ENCODE results near the gene RO60.
"Not testable (repeated sequence)": the region's sequence is repeated elsewhere in the genome, so short reads cannot be mapped to it uniquely, and the experiment has no call there.

DNA sequence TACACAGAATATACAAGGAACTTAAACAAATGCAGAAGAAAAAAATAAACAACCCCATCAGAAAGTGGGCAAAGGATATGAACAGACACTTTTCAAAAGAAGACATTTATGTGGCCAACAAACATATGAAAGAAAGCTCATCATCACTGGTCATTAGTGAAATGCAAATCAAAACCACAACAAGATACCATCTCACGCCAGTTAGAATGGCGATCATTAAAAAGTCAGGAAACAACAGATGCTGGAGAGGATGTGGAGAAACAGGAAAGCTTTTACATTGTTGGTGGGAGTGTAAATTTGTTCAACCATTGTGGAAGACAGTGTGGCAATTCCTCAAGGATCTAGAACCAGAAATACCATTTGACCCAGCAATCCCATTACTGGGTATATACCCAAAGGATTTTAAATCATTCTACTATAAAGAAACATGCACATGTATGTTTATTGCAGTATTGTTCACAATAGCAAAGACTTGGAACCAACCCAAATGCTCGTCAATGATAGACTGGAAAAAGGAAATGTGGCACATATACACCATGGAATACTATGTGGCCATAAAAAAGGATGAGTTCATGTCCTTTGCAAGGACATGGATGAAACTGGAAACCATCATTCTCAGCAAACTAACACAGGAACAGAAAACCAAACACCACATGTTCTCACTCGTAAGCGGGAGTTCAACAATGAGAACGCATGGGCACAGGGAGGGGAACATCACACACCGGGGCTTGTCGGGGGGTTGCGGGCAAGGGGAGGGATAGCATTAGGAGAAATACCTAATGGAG lies 26.6 kb upstream of the RO60 start:
- TF ChIP-seq, protein P1, sequence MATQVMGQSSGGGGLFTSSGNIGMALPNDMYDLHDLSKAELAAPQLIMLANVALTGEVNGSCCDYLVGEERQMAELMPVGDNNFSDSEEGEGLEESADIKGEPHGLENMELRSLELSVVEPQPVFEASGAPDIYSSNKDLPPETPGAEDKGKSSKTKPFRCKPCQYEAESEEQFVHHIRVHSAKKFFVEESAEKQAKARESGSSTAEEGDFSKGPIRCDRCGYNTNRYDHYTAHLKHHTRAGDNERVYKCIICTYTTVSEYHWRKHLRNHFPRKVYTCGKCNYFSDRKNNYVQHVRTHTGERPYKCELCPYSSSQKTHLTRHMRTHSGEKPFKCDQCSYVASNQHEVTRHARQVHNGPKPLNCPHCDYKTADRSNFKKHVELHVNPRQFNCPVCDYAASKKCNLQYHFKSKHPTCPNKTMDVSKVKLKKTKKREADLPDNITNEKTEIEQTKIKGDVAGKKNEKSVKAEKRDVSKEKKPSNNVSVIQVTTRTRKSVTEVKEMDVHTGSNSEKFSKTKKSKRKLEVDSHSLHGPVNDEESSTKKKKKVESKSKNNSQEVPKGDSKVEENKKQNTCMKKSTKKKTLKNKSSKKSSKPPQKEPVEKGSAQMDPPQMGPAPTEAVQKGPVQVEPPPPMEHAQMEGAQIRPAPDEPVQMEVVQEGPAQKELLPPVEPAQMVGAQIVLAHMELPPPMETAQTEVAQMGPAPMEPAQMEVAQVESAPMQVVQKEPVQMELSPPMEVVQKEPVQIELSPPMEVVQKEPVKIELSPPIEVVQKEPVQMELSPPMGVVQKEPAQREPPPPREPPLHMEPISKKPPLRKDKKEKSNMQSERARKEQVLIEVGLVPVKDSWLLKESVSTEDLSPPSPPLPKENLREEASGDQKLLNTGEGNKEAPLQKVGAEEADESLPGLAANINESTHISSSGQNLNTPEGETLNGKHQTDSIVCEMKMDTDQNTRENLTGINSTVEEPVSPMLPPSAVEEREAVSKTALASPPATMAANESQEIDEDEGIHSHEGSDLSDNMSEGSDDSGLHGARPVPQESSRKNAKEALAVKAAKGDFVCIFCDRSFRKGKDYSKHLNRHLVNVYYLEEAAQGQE (IDR thresholded peaks at IDR 0.05; ENCODE audit: low read depth, low read length), result not testable (repeated sequence)
- TF ChIP-seq RFX5 (IDR thresholded peaks at IDR 0.05; ENCODE audit: low read length), result not testable (repeated sequence)
